ENCODE data around the gene WDR59.

Gene WDR59

DNA sequence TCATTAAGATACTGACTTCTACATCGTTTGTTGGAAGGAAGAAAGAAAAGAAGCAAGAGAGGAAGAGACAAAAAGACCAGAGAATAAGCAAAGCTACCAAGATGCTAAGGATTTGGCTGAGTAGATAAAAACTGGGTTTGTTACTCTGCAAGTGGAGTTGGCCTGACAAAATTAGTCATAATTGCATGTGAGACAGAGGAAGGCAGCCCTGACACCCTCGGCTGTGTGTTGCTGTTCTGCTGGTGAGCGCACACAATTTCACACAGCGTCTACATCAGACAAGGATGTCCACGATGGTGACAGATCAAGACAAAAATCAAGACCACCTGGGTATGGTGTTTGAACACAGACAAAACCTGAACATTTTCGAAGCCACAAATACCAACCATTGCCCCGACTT, 134.9 kb downstream of the WDR59 start:
- no peaks in the 10 kb centered on the region for H3F3A ChIP-seq (ENCODE audit: low read depth)
- no peaks in the 10 kb centered on the region for H3K9me3 ChIP-seq (ENCODE audit: insufficient read depth, low read depth, low read length)
- H3K4me1 ChIP-seq (ENCODE audit: insufficient read depth, low read length, poor library complexity, severe bottlenecking): no peaks in the 10 kb centered on the region
- no peaks in the 10 kb centered on the region for H3K36me3 ChIP-seq (ENCODE audit: insufficient read depth, low read length)
- H3K27me3 ChIP-seq (ENCODE audit: insufficient read depth, low read length, poor library complexity, severe bottlenecking): no peaks in the 10 kb centered on the region
- H3K9me2 ChIP-seq (replicated peaks; ENCODE audit: low read depth, low read length): no peaks in the 10 kb centered on the region
- no peak overlapping the region for H2AFZ ChIP-seq (ENCODE audit: low read length)
- no peak overlapping the region for H3K4me2 ChIP-seq (ENCODE audit: low read depth, low read length, poor library complexity, severe bottlenecking)
- no peaks in the 10 kb centered on the region for H4K20me1 ChIP-seq (ENCODE audit: insufficient read depth, low read length, poor library complexity, severe bottlenecking)
- TF ChIP-seq CTCF (conservative IDR thresholded peaks at IDR 0.05; ENCODE audit: low read length): no peak
- TF ChIP-seq EZH2phosphoT487 (IDR thresholded peaks at IDR 0.05; ENCODE audit: borderline replicate concordance): no peak
- H3K4me3 ChIP-seq (ENCODE audit: low read length, poor library complexity, severe bottlenecking): no peak overlapping the region
- H3K9ac ChIP-seq (ENCODE audit: low read depth, low read length, poor library complexity, severe bottlenecking): no peak overlapping the region
- H3K79me2 ChIP-seq (ENCODE audit: insufficient read depth, low read length): no peaks in the 10 kb centered on the region

DNA sequence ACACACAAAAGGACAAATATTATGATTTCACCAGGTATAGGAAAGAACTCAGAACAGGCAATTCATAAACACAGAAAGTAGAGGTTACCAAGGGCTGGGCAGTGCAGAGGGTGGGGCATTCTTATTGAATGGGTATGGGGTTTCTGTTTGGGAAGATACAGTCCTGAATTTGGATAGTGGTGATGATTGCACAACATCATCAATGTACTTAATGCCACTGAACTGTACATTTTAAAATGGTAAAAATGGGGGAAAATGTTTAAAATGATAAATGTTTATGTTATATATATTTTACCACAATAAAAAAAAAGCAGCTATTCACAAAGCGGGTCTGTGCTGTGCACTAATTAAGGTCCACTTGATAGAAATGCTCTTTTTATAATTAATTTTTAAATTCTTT, 137.7 kb downstream of the WDR59 start:
- Histone ChIP-seq H3K4me3 (ENCODE audit: low read length, poor library complexity, severe bottlenecking) (no peak overlapping the region), H3K36me3 (ENCODE audit: insufficient read depth, low read length) (no peaks in the 10 kb centered on the region), H2AFZ (ENCODE audit: low read length) (no peak overlapping the region), H3K9ac (ENCODE audit: low read depth, low read length, poor library complexity, severe bottlenecking) (no peak overlapping the region), H3K27me3 (ENCODE audit: insufficient read depth, low read length, poor library complexity, severe bottlenecking) (no peaks in the 10 kb centered on the region), H4K20me1 (ENCODE audit: insufficient read depth, low read length, poor library complexity, severe bottlenecking) (no peaks in the 10 kb centered on the region), H3K9me3 (ENCODE audit: insufficient read depth, low read depth, low read length) (no peaks in the 10 kb centered on the region), H3K79me2 (ENCODE audit: insufficient read depth, low read length) (no peaks in the 10 kb centered on the region), H3K4me1 (ENCODE audit: insufficient read depth, low read length, poor library complexity, severe bottlenecking) (peaks cover under 1% of the 10 kb centered on the region), H3F3A (ENCODE audit: low read depth) (no peaks in the 10 kb centered on the region), H3K9me2 (replicated peaks; ENCODE audit: low read depth, low read length) (no peaks in the 10 kb centered on the region), H3K4me2 (ENCODE audit: low read depth, low read length, poor library complexity, severe bottlenecking) (no peak overlapping the region)
- no peak for TF ChIP-seq EZH2phosphoT487 (IDR thresholded peaks at IDR 0.05; ENCODE audit: borderline replicate concordance)
- no peak for TF ChIP-seq CTCF (conservative IDR thresholded peaks at IDR 0.05; ENCODE audit: low read length)

DNA sequence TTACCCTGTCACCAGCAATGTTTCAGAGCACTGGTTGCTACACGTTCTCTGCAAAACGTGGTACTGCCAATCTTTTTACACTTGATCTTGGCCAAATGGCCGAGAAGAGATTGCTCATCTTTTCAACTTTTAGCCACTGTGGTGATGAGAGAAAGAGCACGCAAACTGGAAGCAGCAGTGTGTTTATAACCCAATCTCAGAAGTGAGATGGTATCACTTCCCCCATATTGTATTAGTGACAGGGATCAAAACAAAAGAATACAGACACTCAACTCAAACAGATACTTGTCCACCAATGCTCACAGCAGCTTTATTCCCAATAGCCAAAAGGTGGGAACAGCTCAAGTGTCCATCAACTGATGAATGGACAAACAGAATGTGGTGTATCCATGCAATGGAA, 138.2 kb downstream of the WDR59 start:
- Histone ChIP-seq H3K36me3 (ENCODE audit: insufficient read depth, low read length) (no peaks in the 10 kb centered on the region), H3K9me2 (replicated peaks; ENCODE audit: low read depth, low read length) (no peaks in the 10 kb centered on the region), H3K9me3 (ENCODE audit: insufficient read depth, low read depth, low read length) (no peaks in the 10 kb centered on the region), H3K9ac (ENCODE audit: low read depth, low read length, poor library complexity, severe bottlenecking) (no peak overlapping the region), H3F3A (ENCODE audit: low read depth) (no peaks in the 10 kb centered on the region), H3K4me2 (ENCODE audit: low read depth, low read length, poor library complexity, severe bottlenecking) (no peak overlapping the region), H4K20me1 (ENCODE audit: insufficient read depth, low read length, poor library complexity, severe bottlenecking) (no peaks in the 10 kb centered on the region), H3K4me3 (ENCODE audit: low read length, poor library complexity, severe bottlenecking) (no peak overlapping the region), H3K4me1 (ENCODE audit: insufficient read depth, low read length, poor library complexity, severe bottlenecking) (peaks cover 5% of the 10 kb centered on the region), H2AFZ (ENCODE audit: low read length) (no peak overlapping the region), H3K27me3 (ENCODE audit: insufficient read depth, low read length, poor library complexity, severe bottlenecking) (no peaks in the 10 kb centered on the region), H3K79me2 (ENCODE audit: insufficient read depth, low read length) (no peaks in the 10 kb centered on the region)
- TF ChIP-seq CTCF (conservative IDR thresholded peaks at IDR 0.05; ENCODE audit: low read length) (no peak), EZH2phosphoT487 (IDR thresholded peaks at IDR 0.05; ENCODE audit: borderline replicate concordance) (no peak)

All from Loucy (cell line).